Gastroesophageal sphincter (tissue), 4 donors: Measurements from ENCODE around the gene SYT15. TPM values are rescaled to one million over a fixed set of nuclear protein-coding genes. Genes with fewer than 3 reads are reported as not detected.

Experiments
- ATAC-seq: fragments of 150-250 bp; one replicate; pipeline ENCODE4 v1.9.1; 2016; ENCODE audit warnings: mild to moderate bottlenecking, moderate library complexity
- H3K27ac ChIP-seq, 4 donors: fragments of 200-600 bp; sonication (generic) in 3 of 4; 1 replicate in 3 of 4; 2 replicates in 1 of 4; pipeline ENCODE4 v1.5.1; 2016 to 2019
- H3K27me3 ChIP-seq: fragments of 200-600 bp; sonication (generic); one replicate; pipeline ENCODE4 v1.5.1; 2019
- H3K36me3 ChIP-seq, 2 donors: fragments of 200-600 bp; sonication (generic); one replicate each; pipeline ENCODE4 v1.5.1; 2019; ENCODE audit warnings: control low read depth in 1 of 2
- H3K4me1 ChIP-seq, 3 donors: fragments of 200-600 bp; sonication (generic); 1 replicate in 2 of 3; 2 replicates in 1 of 3; pipeline ENCODE4 v1.5.1; 2016 to 2019; ENCODE audit warnings: control low read depth in 2 of 3
- H3K4me3 ChIP-seq, 2 donors: fragments of 200-600 bp; sonication (generic); one replicate each; pipeline ENCODE4 v1.5.1; 2019; ENCODE audit warnings: mild to moderate bottlenecking in 1 of 2, moderate library complexity in 1 of 2
- H3K9me3 ChIP-seq, 3 donors: fragments of 200-600 bp; sonication (generic); one replicate each; pipeline ENCODE4 v1.5.1; 2017 to 2019; ENCODE audit warnings: control low read depth in 2 of 3
- CTCF ChIP-seq, 4 experiments: fragments of 200-600 bp in 2 of 4; fragments of 450-650 bp in 2 of 4; sonication (generic) in 1 of 4; IDR thresholded peaks; one replicate each; pipeline ENCODE4 v1.5.1; 2017 to 2019; ENCODE audit warnings: antibody characterized with exemption in 4 of 4, mild to moderate bottlenecking in 2 of 4, moderate library complexity in 2 of 4
- EP300 ChIP-seq: sonication (generic); formaldehyde crosslinking; IDR thresholded peaks from one replicate; pipeline ENCODE4 v1.6.1; 2017; ENCODE audit warnings: antibody characterized with exemption, mild to moderate bottlenecking
- POLR2A ChIP-seq, 2 donors: fragments of 450-650 bp; IDR thresholded peaks; one replicate each; pipeline ENCODE4 v1.6.1; 2017; ENCODE audit warnings: antibody characterized with exemption in 2 of 2, mild to moderate bottlenecking in 2 of 2, moderate library complexity in 1 of 2
- POLR2AphosphoS5 ChIP-seq: sonication (generic); formaldehyde crosslinking; IDR thresholded peaks from one replicate; pipeline ENCODE4 v1.6.1; 2017; ENCODE audit warnings: antibody characterized with exemption
- WGBS, 2 donors: methylation state at CpG; one replicate each; pipeline ENCODE4 v1.1.5; 2018; ENCODE audit warnings: low coverage in 1 of 2; 5-methylcytosine and 5-hydroxymethylcytosine counted together
- total RNA-seq, 4 donors: library from RNA; depleted of rRNA; stranded (reverse); fragments of >200 nt; gene quantifications; one replicate each; pipeline ENCODE4 v1.1.0, GENCODE V29; 2016

Gene SYT15
- total RNA-seq, 4 donors from 2014 or later, result 1.9 to 11.2 (median 7.4) TPM

GRCh38 chr10:46550795-46551700 lies 27.9 kb upstream of the SYT15 start:
- Histone ChIP-seq H3K27me3 (peaks cover 47% of the 10 kb centered on the region), H3K27ac (no peak overlapping the region), H3K4me3 (no peak overlapping the region), H3K4me1 (peaks cover 0 to 4% (median 2%) of the 10 kb centered on the region in 3 donors), H3K36me3 (no peaks in the 10 kb centered on the region), H3K9me3 (no peaks in the 10 kb centered on the region)
- ATAC-seq, result no peak
- WGBS, 2 donors, result 78% methylated on average over 7 of the region's 8 CpGs
- TF ChIP-seq POLR2A (IDR thresholded peaks at IDR 0.05), result no peak
- TF ChIP-seq EP300, result no peak
- TF ChIP-seq CTCF (IDR thresholded peaks at IDR 0.05), result no peak
- no peak for TF ChIP-seq POLR2AphosphoS5

- 69 to 80% methylated on average over 8 to 12 of the region's 12 CpGs for WGBS, 2 donors
- Histone ChIP-seq H3K36me3 (no peaks in the 10 kb centered on the region), H3K9me3 (no peaks in the 10 kb centered on the region), H3K4me3 (no peak overlapping the region), H3K4me1 (peaks cover 0 to 13% (median 10%) of the 10 kb centered on the region in 3 donors), H3K27ac (no peak overlapping the region), H3K27me3 (peaks cover 56% of the 10 kb centered on the region)
- no peak for ATAC-seq
- TF ChIP-seq POLR2A (IDR thresholded peaks at IDR 0.05) (no peak), EP300 (no peak), CTCF (IDR thresholded peaks at IDR 0.05) (no peak), POLR2AphosphoS5 (no peak)
Measured at GRCh38 chr10:46551701-46552525, 27.0 kb upstream of the SYT15 start.

- Histone ChIP-seq H3K9me3 (no peaks in the 10 kb centered on the region), H3K36me3 (no peaks in the 10 kb centered on the region), H3K4me1 (peaks cover 0 to 15% (median 10%) of the 10 kb centered on the region in 3 donors), H3K27me3 (peaks cover 63% of the 10 kb centered on the region), H3K27ac (no peak overlapping the region), H3K4me3 (no peak overlapping the region)
- TF ChIP-seq CTCF (IDR thresholded peaks at IDR 0.05), result no peak
- no peak for TF ChIP-seq POLR2AphosphoS5
- TF ChIP-seq EP300, result no peak
- TF ChIP-seq POLR2A (IDR thresholded peaks at IDR 0.05), result no peak
- WGBS, 2 donors, result 78 to 84% methylated on average over 9 of the region's 10 CpGs
- ATAC-seq, result no peak
Measured at GRCh38 chr10:46552526-46553237, 26.2 kb upstream of the SYT15 start.

- no peak for ATAC-seq
- H3K9me3 ChIP-seq, result no peaks in the 10 kb centered on the region
- H3K4me1 ChIP-seq, result peaks cover 0 to 15% (median 10%) of the 10 kb centered on the region in 3 donors
- no peaks in the 10 kb centered on the region for H3K36me3 ChIP-seq
- H3K4me3 ChIP-seq, result no peak overlapping the region
- WGBS, 2 donors, result 76% methylated on average over 2 of the region's 2 CpGs; no CpG with 5 or more reads in 1 of the 2 donors
- no peak overlapping the region for H3K27ac ChIP-seq
- TF ChIP-seq POLR2A (IDR thresholded peaks at IDR 0.05) (no peak), EP300 (no peak), CTCF (IDR thresholded peaks at IDR 0.05) (no peak), POLR2AphosphoS5 (no peak)
- H3K27me3 ChIP-seq, result peaks cover 71% of the 10 kb centered on the region
Measured at GRCh38 chr10:46553238-46554049, 25.5 kb upstream of the SYT15 start.
